Fibroblast of skin of left biceps (primary cell): Measurements from ENCODE around the gene TLE5.
"Not testable (repeated sequence)": the region's sequence is repeated elsewhere in the genome, so short reads cannot be mapped to it uniquely, and the experiment has no call there.

Experiments used
- DNase-seq, 2 experiments: peaks; one replicate each; pipeline ENCODE4 v3.0.0-alpha.2; 2013; ENCODE audit warnings: low read depth in 2 of 2

The TLE5 gene

GRCh38 chr19:3096267-3096901, 34.1 kb upstream of the TLE5 start:
- no peak for DNase-seq

- DNase-seq = no peak
These were observed 33.3 kb upstream of the TLE5 start for GRCh38 chr19:3095441-3096191.

- DNase-seq = no peak
These were observed 32.5 kb upstream of the TLE5 start for GRCh38 chr19:3094601-3095440.

- DNase-seq = not testable (repeated sequence)
These were observed 27.1 kb upstream of the TLE5 start for GRCh38 chr19:3089299-3089855.

GRCh38 chr19:3087769-3088168, 25.5 kb upstream of the TLE5 start:
- no peak for DNase-seq

- DNase-seq = no peak
These were observed 22.6 kb upstream of the TLE5 start for GRCh38 chr19:3084943-3085342.

- no peak for DNase-seq
These were observed 21.7 kb upstream of the TLE5 start for GRCh38 chr19:3083964-3084363.

- DNase-seq = no peak
These were observed 20.0 kb upstream of the TLE5 start for GRCh38 chr19:3082331-3082730.

GRCh38 chr19:3080286-3080685, 18.0 kb upstream of the TLE5 start:
- DNase-seq = no peak

GRCh38 chr19:3079578-3079977, 17.3 kb upstream of the TLE5 start:
- DNase-seq = no peak

- no peak for DNase-seq
These were observed 13.5 kb upstream of the TLE5 start for GRCh38 chr19:3075605-3076431.

GRCh38 chr19:3073931-3074595, 11.8 kb upstream of the TLE5 start:
- no peak for DNase-seq

GRCh38 chr19:3073159-3073563, 10.9 kb upstream of the TLE5 start:
- DNase-seq = no peak

- no peak for DNase-seq
These were observed 9.5 kb upstream of the TLE5 start for GRCh38 chr19:3071768-3072167.

GRCh38 chr19:3068071-3068470, 5.8 kb upstream of the TLE5 start:
- no peak for DNase-seq

GRCh38 chr19:3067563-3067962, 5.3 kb upstream of the TLE5 start:
- DNase-seq = no peak

- no peak for DNase-seq
These were observed 4.3 kb upstream of the TLE5 start for GRCh38 chr19:3066482-3067049.

- no peak for DNase-seq
These were observed 3.5 kb upstream of the TLE5 start for GRCh38 chr19:3065675-3066357.

GRCh38 chr19:3064011-3064330, 1.7 kb upstream of the TLE5 start:
- DNase-seq = no peak
